Cardiac ventricle fibroblast (primary cell): ENCODE data around the gene BARHL2. TPM values are rescaled to one million over a fixed set of nuclear protein-coding genes. Genes with fewer than 3 reads are reported as not detected.

ENCODE experiments used
- total RNA-seq: library from RNA; depleted of rRNA; stranded (reverse); fragments of >200 nt; gene quantifications from 2 replicates; pipeline ENCODE4 v1.2.3, GENCODE V29; 2015

The BARHL2 gene
- total RNA-seq, result not detected in 2 replicates

GRCh38 chr1:90716552-90717355 lies at the start of gene BARHL2:
Gene BARHL2, minus strand, starts transcription at chr1:90717302. Its CDS starts 107 bp downstream, at chr1:90717195.

